ENCODE data around the gene CIZ1. TPM values are rescaled to one million over a fixed set of nuclear protein-coding genes. Genes with fewer than 3 reads are reported as not detected.

The CIZ1 gene
- polyA plus RNA-seq, 1 of the 3 experiments (the other 2 are of a cell fraction) = 37.0 TPM

- Histone ChIP-seq H3K9me3 (no peaks in the 10 kb centered on the region), H3K27me3 (ENCODE audit: insufficient read depth) (no peaks in the 10 kb centered on the region), H4K20me1 (ENCODE audit: insufficient read depth) (no peaks in the 10 kb centered on the region), H2AFZ (ENCODE audit: low read depth) (no peak overlapping the region), H3K79me2 (ENCODE audit: insufficient read depth) (peaks cover 24% of the 10 kb centered on the region), H3K9ac (no peak overlapping the region), H3K4me3 (ENCODE audit: low read depth in 2 of 2, low read length in 1 of 2) (no peak overlapping the region), H3K4me2 (no peak overlapping the region), H3K9me2 (no peaks in the 10 kb centered on the region), H3K36me3 (replicated peaks in 1 of 2; ENCODE audit: control insufficient read depth in 1 of 2, insufficient read depth in 2 of 2, low read length in 1 of 2) (no peaks in the 10 kb centered on the region), H3K27ac (ENCODE audit: low read depth in 2 of 2, low read length in 1 of 2) (no peak overlapping the region), H3F3A (replicated peaks; ENCODE audit: insufficient read depth) (peaks cover 16% of the 10 kb centered on the region), H3K4me1 (ENCODE audit: control insufficient read depth in 1 of 2, insufficient read depth in 2 of 2, low read depth in 1 of 2, low read length in 1 of 2) (peaks cover 0 to 20% of the 10 kb centered on the region in 2 experiments; a peak in 1 of 4 replicates)
- ChIA-PET CTCF (interaction anchor here (0.7 to 2.7 kb wide), 4 partner anchors 10 to 54 kb away, joined by 3 to 10 read pairs (median 5); no protein-coding TSS in a partner anchor), POLR2A (interaction anchor here (1.6 kb wide), 1 partner anchor 11 kb away, joined by 5 read pairs; the partner anchor contains the start of gene CIZ1)
- TF ChIP-seq TCF12 (IDR thresholded peaks at IDR 0.05) = no peak
- TF ChIP-seq NRF1 (IDR thresholded peaks at IDR 0.05; ENCODE audit: low read depth, low read length) = no peak
- TF ChIP-seq RFX5 (IDR thresholded peaks at IDR 0.05; ENCODE audit: low read length) = no peak
- TF ChIP-seq NFIC (IDR thresholded peaks at IDR 0.05; ENCODE audit: borderline replicate concordance) = no peak
- 81% methylated on average over 13 of the region's 13 CpGs for WGBS (ENCODE audit: low lambda C conversion rate)
- no peak for DNase-seq
Observed at GRCh38 chr9:128201441-128202369, 10.3 kb upstream of the CIZ1 start.

- WGBS (ENCODE audit: low lambda C conversion rate) = 92% methylated on average over 14 of the region's 14 CpGs
- CTCF ChIA-PET = interaction anchor here (0.6 to 2.4 kb wide), 22 partner anchors 10 to 227 kb away, joined by 3 to 10 read pairs (median 3); partner anchors contain the start of genes CERCAM, DNM1, GOLGA2 and SWI5
- Histone ChIP-seq H3K4me3 (ENCODE audit: low read depth in 2 of 2, low read length in 1 of 2) (no peak overlapping the region), H3K36me3 (replicated peaks in 1 of 2; ENCODE audit: control insufficient read depth in 1 of 2, insufficient read depth in 2 of 2, low read length in 1 of 2) (peaks cover 0 to 15% of the 10 kb centered on the region in 2 experiments), H4K20me1 (ENCODE audit: insufficient read depth) (no peaks in the 10 kb centered on the region), H3K9ac (0 out of 2 replicates have a peak overlapping the region, but pooled peaks have one; percentile 14), H3K9me2 (no peaks in the 10 kb centered on the region), H3F3A (replicated peaks; ENCODE audit: insufficient read depth) (peaks cover 7% of the 10 kb centered on the region), H2AFZ (ENCODE audit: low read depth) (no peak overlapping the region), H3K27me3 (ENCODE audit: insufficient read depth) (no peaks in the 10 kb centered on the region), H3K27ac (ENCODE audit: low read depth in 2 of 2, low read length in 1 of 2) (peak overlapping the region in 1 of 2 experiments; percentile 56; a peak in 1 of 4 replicates), H3K9me3 (no peaks in the 10 kb centered on the region), H3K79me2 (ENCODE audit: insufficient read depth) (peaks cover 24% of the 10 kb centered on the region), H3K4me1 (ENCODE audit: control insufficient read depth in 1 of 2, insufficient read depth in 2 of 2, low read depth in 1 of 2, low read length in 1 of 2) (peaks cover 5 to 11% of the 10 kb centered on the region in 2 experiments; a peak in 2 of 4 replicates), H3K4me2 (0 out of 2 replicates have a peak overlapping the region, but pooled peaks have one; percentile 89)
- POLR2A ChIA-PET = interaction anchor here (0.5 to 0.6 kb wide), 2 partner anchors 10 to 23 kb away, joined by 3 read pairs; no protein-coding TSS in a partner anchor
- no peak for TF ChIP-seq MEF2A (IDR thresholded peaks at IDR 0.05; ENCODE audit: borderline replicate concordance, low read depth)
- no peak for DNase-seq
Observed at GRCh38 chr9:128193469-128194096, 2.2 kb upstream of the CIZ1 start.

- peak; percentile 90 for DNase-seq
- TF ChIP-seq USF2 (IDR thresholded peaks at IDR 0.05; ENCODE audit: borderline replicate concordance, low read depth, low read length) (peak; percentile 40; the same call in 1 of the 2 replicates), FOSL2 (IDR thresholded peaks at IDR 0.05; ENCODE audit: borderline replicate concordance, low read depth) (no peak), POLR2AphosphoS5 (IDR thresholded peaks at IDR 0.05; ENCODE audit: low read depth, low read length) (peak; percentile 18), FOXM1 (IDR thresholded peaks at IDR 0.05; ENCODE audit: low read depth) (no peak), ELF1 (IDR thresholded peaks at IDR 0.05) (no peak), SMC3 (IDR thresholded peaks at IDR 0.05; ENCODE audit: low read depth, low read length) (peak; percentile 47; the same call in 1 of the 2 replicates)
- TF ChIP-seq, protein P1, sequence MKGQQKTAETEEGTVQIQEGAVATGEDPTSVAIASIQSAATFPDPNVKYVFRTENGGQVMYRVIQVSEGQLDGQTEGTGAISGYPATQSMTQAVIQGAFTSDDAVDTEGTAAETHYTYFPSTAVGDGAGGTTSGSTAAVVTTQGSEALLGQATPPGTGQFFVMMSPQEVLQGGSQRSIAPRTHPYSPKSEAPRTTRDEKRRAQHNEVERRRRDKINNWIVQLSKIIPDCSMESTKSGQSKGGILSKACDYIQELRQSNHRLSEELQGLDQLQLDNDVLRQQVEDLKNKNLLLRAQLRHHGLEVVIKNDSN (IDR thresholded peaks at IDR 0.05; ENCODE audit: borderline replicate concordance, low read depth) = peak; percentile 88
Observed at GRCh38 chr9:128192601-128193371, 1.4 kb upstream of the CIZ1 start.

More at GRCh38 chr9:128192601-128193371, 1.4 kb upstream of the CIZ1 start:
- H2AFZ ChIP-seq (ENCODE audit: low read depth) = peak overlapping the region; percentile 82
- H3K4me1 ChIP-seq (ENCODE audit: control insufficient read depth in 1 of 2, insufficient read depth in 2 of 2, low read depth in 1 of 2, low read length in 1 of 2) = peaks cover 5 to 11% of the 10 kb centered on the region in 2 experiments; a peak in 2 of 4 replicates
- H3K36me3 ChIP-seq (replicated peaks in 1 of 2; ENCODE audit: control insufficient read depth in 1 of 2, insufficient read depth in 2 of 2, low read length in 1 of 2) = peaks cover 3 to 23% of the 10 kb centered on the region in 2 experiments
- POLR2A ChIA-PET = interaction anchor here (0.5 to 0.6 kb wide), 2 partner anchors 11 to 22 kb away, joined by 3 read pairs; no protein-coding TSS in a partner anchor
- no peaks in the 10 kb centered on the region for H4K20me1 ChIP-seq (ENCODE audit: insufficient read depth)
- no peaks in the 10 kb centered on the region for H3K9me2 ChIP-seq
- WGBS (ENCODE audit: low lambda C conversion rate) = 29% methylated on average over 52 of the region's 56 CpGs
- CTCF ChIA-PET = interaction anchor here (0.6 to 3.4 kb wide), 23 partner anchors 9 to 227 kb away, joined by 3 to 16 read pairs (median 4); partner anchors contain the start of genes BBLN, CERCAM, DNM1 and GOLGA2
- peaks cover 24% of the 10 kb centered on the region for H3K79me2 ChIP-seq (ENCODE audit: insufficient read depth)
- H3K4me2 ChIP-seq = peak overlapping the region; percentile 89; the same call in 1 of the 2 replicates
- H3K27ac ChIP-seq (ENCODE audit: low read depth in 2 of 2, low read length in 1 of 2) = peak overlapping the region; percentile 39 to 56; a peak in 3 of 4 replicates
- H3K27me3 ChIP-seq (ENCODE audit: insufficient read depth) = no peaks in the 10 kb centered on the region
- H3F3A ChIP-seq (replicated peaks; ENCODE audit: insufficient read depth) = peaks cover 11% of the 10 kb centered on the region
- 0 out of 2 replicates have a peak overlapping the region, but pooled peaks have one; percentile 14 for H3K9ac ChIP-seq
- peak overlapping the region; percentile 3 to 31; a peak in 2 of 4 replicates for H3K4me3 ChIP-seq (ENCODE audit: low read depth in 2 of 2, low read length in 1 of 2)
- no peaks in the 10 kb centered on the region for H3K9me3 ChIP-seq

Data from SK-N-SH (cell line).